Astrocyte of the cerebellum (primary cell): ENCODE measurements around the gene PACS2.

Experiments used
- DNase-seq: peaks from one replicate; pipeline ENCODE4 v3.0.0-alpha.2; 2011; ENCODE audit warnings: low read depth
- H3K4me3 ChIP-seq: 2 replicates; pipeline ENCODE4 v1.5.1; 2011; ENCODE audit warnings: mild to moderate bottlenecking, low read depth, low read length, moderate library complexity
- CTCF ChIP-seq: IDR thresholded peaks from 2 replicates; pipeline ENCODE4 v1.5.1; 2012; ENCODE audit warnings: low read length, low read depth, moderate library complexity, mild to moderate bottlenecking; ENCODE audit errors: missing control alignments
- in situ Hi-C: cut with HindIII; loops from 2 replicates; pipeline ENCODE4 v1.10.0; 2017; ENCODE audit warnings: low sequenced_read_pairs

The PACS2 gene

GRCh38 chr14:105442834-105443233 is 128.3 kb downstream of the PACS2 start:
- in situ Hi-C loops: no loop called here
- DNase-seq: no peak
- no peak for TF ChIP-seq CTCF
- no peak overlapping the region for H3K4me3 ChIP-seq

- no peak overlapping the region for H3K4me3 ChIP-seq
- no peak for TF ChIP-seq CTCF
- DNase-seq: no peak
- in situ Hi-C loops: no loop called here
These were observed 130.3 kb downstream of the PACS2 start for GRCh38 chr14:105444859-105445258.

- no peak for TF ChIP-seq CTCF
- DNase-seq: no peak
- no peak overlapping the region for H3K4me3 ChIP-seq
- in situ Hi-C loops: no loop called here
These were observed 130.7 kb downstream of the PACS2 start for GRCh38 chr14:105445290-105445689.

GRCh38 chr14:105445901-105446845 is 131.6 kb downstream of the PACS2 start:
- no peak overlapping the region for H3K4me3 ChIP-seq
- in situ Hi-C loops: no loop called here
- no peak for TF ChIP-seq CTCF
- DNase-seq: no peak

- H3K4me3 ChIP-seq: no peak overlapping the region
- TF ChIP-seq CTCF: no peak
- in situ Hi-C loops: no loop called here
- DNase-seq: no peak
These were observed 132.4 kb downstream of the PACS2 start for GRCh38 chr14:105446971-105447370.
